Mesothelial cell of epicardium (in vitro differentiated cells): ENCODE data around the gene LRRC38. TPM values are rescaled to one million over a fixed set of nuclear protein-coding genes. Genes with fewer than 3 reads are reported as not detected.

Experiments used
- DNase-seq, 2 experiments: peaks; one replicate each; pipeline ENCODE4 v3.0.0; 2021; ENCODE audit warnings: low spot score in 2 of 2; ENCODE audit not compliant: unreplicated experiment in 2 of 2
- H3K27ac Mint-ChIP-seq: 2 replicates; pipeline ENCODE4 v1.8.0; 2021; ENCODE audit warnings: mixed read lengths
- H3K27me3 Mint-ChIP-seq: 2 replicates; pipeline ENCODE4 v1.8.0; 2021; ENCODE audit warnings: low read depth, mixed read lengths
- H3K36me3 Mint-ChIP-seq: 2 replicates; pipeline ENCODE4 v1.8.0; 2021; ENCODE audit warnings: mixed read lengths
- H3K4me1 Mint-ChIP-seq: 2 replicates; pipeline ENCODE4 v1.8.0; 2021; ENCODE audit warnings: mixed read lengths
- H3K4me3 Mint-ChIP-seq: 2 replicates; pipeline ENCODE4 v1.8.0; 2021; ENCODE audit warnings: mild to moderate bottlenecking, moderate library complexity, mixed read lengths
- H3K9me3 Mint-ChIP-seq: 2 replicates; pipeline ENCODE4 v1.8.0; 2021; ENCODE audit warnings: mixed read lengths
- CTCF ChIP-seq: fragments of 200-600 bp; sonication (generic); IDR thresholded peaks from one replicate; pipeline ENCODE4 v1.5.0; 2021; ENCODE audit warnings: antibody characterized with exemption; ENCODE audit not compliant: unreplicated experiment
- total RNA-seq: library from RNA; stranded (reverse); gene quantifications from 3 replicates; pipeline ENCODE4 v1.2.1, GENCODE V29; 2021

The LRRC38 gene
- total RNA-seq, 1 donor from 2014 or later, result not detected

- TF ChIP-seq CTCF, result no peak
- Mint-ChIP-seq H3K4me1 (no peaks in the 10 kb centered on the region), H3K9me3 (no peaks in the 10 kb centered on the region), H3K27me3 (peaks cover 21% of the 10 kb centered on the region), H3K27ac (no peak overlapping the region), H3K4me3 (no peak overlapping the region), H3K36me3 (no peaks in the 10 kb centered on the region)
- DNase-seq, result no peak
Measured at GRCh38 chr1:13549521-13549920, 35.7 kb upstream of the LRRC38 start.

DNA sequence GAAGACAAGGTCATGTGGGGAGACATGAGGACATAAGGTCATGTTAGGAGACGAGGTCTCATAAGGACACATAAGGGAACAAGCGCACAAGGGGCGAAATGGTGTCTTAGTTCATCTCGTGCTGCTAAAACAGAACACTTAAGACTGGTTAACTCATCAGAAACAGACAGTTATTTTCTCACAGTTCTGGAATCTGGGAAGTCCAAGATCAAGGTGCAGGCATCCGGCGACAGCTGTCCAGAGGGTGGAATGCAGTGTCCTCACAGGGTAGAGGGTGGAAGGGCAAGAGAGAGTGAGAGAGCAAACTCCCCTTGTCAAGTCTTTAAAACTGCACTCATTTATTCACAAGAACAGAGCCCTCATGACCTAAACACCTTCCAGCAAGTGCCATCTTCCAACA is 35.2 kb upstream of the LRRC38 start:
- no peak for DNase-seq
- Mint-ChIP-seq H3K36me3 (no peaks in the 10 kb centered on the region), H3K4me1 (no peaks in the 10 kb centered on the region), H3K27me3 (peaks cover 21% of the 10 kb centered on the region), H3K4me3 (no peak overlapping the region), H3K9me3 (no peaks in the 10 kb centered on the region), H3K27ac (no peak overlapping the region)
- TF ChIP-seq CTCF, result no peak

DNA sequence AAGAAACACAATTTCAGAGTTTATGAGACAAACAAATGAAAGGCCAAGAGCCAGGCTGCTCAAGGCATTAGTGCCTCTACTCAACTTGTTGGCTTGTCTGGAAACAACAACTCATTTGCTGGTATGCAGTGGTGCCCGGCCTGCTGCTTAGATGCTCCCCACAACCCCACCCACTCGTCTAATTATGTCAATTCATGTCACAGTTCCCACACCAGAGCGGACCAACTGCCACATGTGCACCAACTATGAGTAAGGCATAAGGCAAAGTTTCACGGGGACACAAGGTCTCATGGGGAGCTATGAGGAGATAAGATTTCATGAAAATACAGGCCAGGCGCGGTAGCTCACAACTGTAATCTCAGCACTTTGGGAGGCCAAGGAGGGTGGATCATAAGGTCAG is 34.5 kb upstream of the LRRC38 start:
- no peak overlapping the region for H3K27ac Mint-ChIP-seq
- peaks cover 21% of the 10 kb centered on the region for H3K27me3 Mint-ChIP-seq
- no peaks in the 10 kb centered on the region for H3K36me3 Mint-ChIP-seq
- no peaks in the 10 kb centered on the region for H3K9me3 Mint-ChIP-seq
- DNase-seq, result no peak
- no peak for TF ChIP-seq CTCF
- H3K4me1 Mint-ChIP-seq, result peaks cover 1% of the 10 kb centered on the region
- no peak overlapping the region for H3K4me3 Mint-ChIP-seq

GRCh38 chr1:13546791-13547190 is 33.0 kb upstream of the LRRC38 start:
- peaks cover 1% of the 10 kb centered on the region for H3K4me1 Mint-ChIP-seq
- H3K9me3 Mint-ChIP-seq, result no peaks in the 10 kb centered on the region
- no peak overlapping the region for H3K4me3 Mint-ChIP-seq
- H3K36me3 Mint-ChIP-seq, result no peaks in the 10 kb centered on the region
- H3K27me3 Mint-ChIP-seq, result peaks cover 21% of the 10 kb centered on the region
- no peak overlapping the region for H3K27ac Mint-ChIP-seq
- DNase-seq, result no peak
- TF ChIP-seq CTCF, result no peak

DNA sequence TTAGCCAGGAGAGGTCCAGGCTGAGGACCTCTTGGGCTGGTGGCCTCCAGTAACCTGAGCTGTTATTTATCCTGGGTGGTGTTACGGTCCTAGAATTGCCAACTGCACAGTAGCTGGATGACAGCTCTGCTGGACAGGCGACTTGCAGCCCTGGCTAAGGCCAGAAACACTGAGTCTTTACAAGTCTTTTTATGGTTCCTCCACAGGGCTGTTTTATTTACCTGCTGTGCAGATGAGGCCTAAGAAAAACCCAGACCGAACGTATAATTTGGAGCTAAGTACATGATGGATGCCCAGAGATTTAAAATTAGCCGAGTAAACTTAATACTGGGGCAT is 30.4 kb upstream of the LRRC38 start:
- H3K27ac Mint-ChIP-seq, result no peak overlapping the region
- no peak for TF ChIP-seq CTCF
- H3K4me3 Mint-ChIP-seq, result no peak overlapping the region
- H3K9me3 Mint-ChIP-seq, result no peaks in the 10 kb centered on the region
- peaks cover 1% of the 10 kb centered on the region for H3K4me1 Mint-ChIP-seq
- H3K27me3 Mint-ChIP-seq, result peaks cover 22% of the 10 kb centered on the region
- no peaks in the 10 kb centered on the region for H3K36me3 Mint-ChIP-seq
- DNase-seq, result no peak
